Cardiac muscle cell (in vitro differentiated cells and primary cell): ENCODE results near the gene C2CD2L. TPM values are rescaled to one million over a fixed set of nuclear protein-coding genes. Genes with fewer than 3 reads are reported as not detected.

Experiments
- DNase-seq, 2 donors: peaks; one replicate each; pipeline versions ENCODE4 v3.0.0 to v3.0.0-alpha.2; 2010 to 2017; ENCODE audit warnings: low read depth in 1 of 2, low spot score in 1 of 2
- H3K27ac ChIP-seq: fragments of 200-600 bp; sonication (generic); 2 replicates; pipeline ENCODE4 v1.5.1; 2016
- H3K27me3 ChIP-seq: fragments of 200-600 bp; sonication (generic); 2 replicates; pipeline ENCODE4 v1.6.0; 2016; ENCODE audit warnings: control low read depth
- H3K36me3 ChIP-seq: fragments of 200-600 bp; sonication (generic); 2 replicates; pipeline ENCODE4 v1.5.1; 2016; ENCODE audit warnings: control low read depth
- H3K4me1 ChIP-seq: fragments of 200-600 bp; sonication (generic); 2 replicates; pipeline ENCODE4 v1.8.1; 2017; ENCODE audit warnings: low read depth, mild to moderate bottlenecking, mixed run types
- H3K4me3 ChIP-seq: fragments of 200-600 bp; sonication (generic); 2 replicates; pipeline ENCODE4 v1.5.1; 2016; ENCODE audit warnings: mild to moderate bottlenecking
- H3K9me3 ChIP-seq: fragments of 200-600 bp; sonication (generic); 2 replicates; pipeline ENCODE4 v1.5.1; 2017; ENCODE audit warnings: low read depth, mild to moderate bottlenecking, control low read depth
- polyA plus RNA-seq: library from polyadenylated mRNA; unstranded; fragments of >200 nt; fragmentation: Nextera tagmentation; extraction: Ambion mirVana; gene quantifications from 2 replicates; pipeline ENCODE4 v1.2.1, GENCODE V29; 2016
- total RNA-seq: library from RNA; depleted of rRNA; stranded (reverse); fragments of >200 nt; gene quantifications from 2 replicates; pipeline ENCODE4 v1.2.3, GENCODE V29; 2016
- TF ChIP-seq, protein P1 (sequence below): IDR thresholded peaks from 2 replicates; pipeline ENCODE4 v1.5.1; 2012; ENCODE audit warnings: low read depth, mild to moderate bottlenecking, low read length

The C2CD2L gene
- total and polyA plus RNA-seq, 2 experiments from 2014 or later = 11.1 to 16.4 TPM

GRCh38 chr11:119167933-119168332 lies 60.8 kb downstream of the C2CD2L start:
- Histone ChIP-seq H3K36me3 (no peaks in the 10 kb centered on the region), H3K27me3 (no peaks in the 10 kb centered on the region), H3K4me1 (peaks cover 5% of the 10 kb centered on the region), H3K27ac (no peak overlapping the region), H3K4me3 (no peak overlapping the region), H3K9me3 (no peaks in the 10 kb centered on the region)
- no peak for DNase-seq
- TF ChIP-seq, protein P1, sequence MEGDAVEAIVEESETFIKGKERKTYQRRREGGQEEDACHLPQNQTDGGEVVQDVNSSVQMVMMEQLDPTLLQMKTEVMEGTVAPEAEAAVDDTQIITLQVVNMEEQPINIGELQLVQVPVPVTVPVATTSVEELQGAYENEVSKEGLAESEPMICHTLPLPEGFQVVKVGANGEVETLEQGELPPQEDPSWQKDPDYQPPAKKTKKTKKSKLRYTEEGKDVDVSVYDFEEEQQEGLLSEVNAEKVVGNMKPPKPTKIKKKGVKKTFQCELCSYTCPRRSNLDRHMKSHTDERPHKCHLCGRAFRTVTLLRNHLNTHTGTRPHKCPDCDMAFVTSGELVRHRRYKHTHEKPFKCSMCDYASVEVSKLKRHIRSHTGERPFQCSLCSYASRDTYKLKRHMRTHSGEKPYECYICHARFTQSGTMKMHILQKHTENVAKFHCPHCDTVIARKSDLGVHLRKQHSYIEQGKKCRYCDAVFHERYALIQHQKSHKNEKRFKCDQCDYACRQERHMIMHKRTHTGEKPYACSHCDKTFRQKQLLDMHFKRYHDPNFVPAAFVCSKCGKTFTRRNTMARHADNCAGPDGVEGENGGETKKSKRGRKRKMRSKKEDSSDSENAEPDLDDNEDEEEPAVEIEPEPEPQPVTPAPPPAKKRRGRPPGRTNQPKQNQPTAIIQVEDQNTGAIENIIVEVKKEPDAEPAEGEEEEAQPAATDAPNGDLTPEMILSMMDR = no peak

Other genes with a start within 250 kb of the C2CD2L start
- gene CXCR5, start 223.5 kb upstream of the C2CD2L start, total RNA-seq = not detected in 2 replicates
- gene CXCR5, start 223.5 kb upstream of the C2CD2L start, polyA plus RNA-seq = not detected in 2 replicates
- 15.9 and 22.9 TPM in 2 replicates for gene BCL9L, start 181.4 kb upstream of the C2CD2L start, total RNA-seq
- gene BCL9L, start 181.4 kb upstream of the C2CD2L start, polyA plus RNA-seq = 10.0 and 11.2 TPM in 2 replicates
- 0.89 TPM in 1 of 2 replicates, not detected in the other for gene UPK2, start 151.0 kb upstream of the C2CD2L start, total RNA-seq
- gene UPK2, start 151.0 kb upstream of the C2CD2L start, polyA plus RNA-seq = 1.4 and 3.3 TPM in 2 replicates
- 0.42 TPM in 1 of 2 replicates, not detected in the other for gene FOXR1, start 135.6 kb upstream of the C2CD2L start, total RNA-seq
- gene FOXR1, start 135.6 kb upstream of the C2CD2L start, polyA plus RNA-seq = not detected in 2 replicates
- 26.6 and 78.2 TPM in 2 replicates for gene CENATAC, start 109.2 kb upstream of the C2CD2L start, total RNA-seq
- 25.2 and 27.0 TPM in 2 replicates for gene CENATAC, start 109.2 kb upstream of the C2CD2L start, polyA plus RNA-seq
- 837 and 1,038 TPM in 2 replicates for gene RPS25, start 89.0 kb upstream of the C2CD2L start, total RNA-seq
- 1,114 and 1,223 TPM in 2 replicates for gene RPS25, start 89.0 kb upstream of the C2CD2L start, polyA plus RNA-seq
- gene TRAPPC4, start 88.6 kb upstream of the C2CD2L start, total RNA-seq = 56.1 and 64.8 TPM in 2 replicates
- gene TRAPPC4, start 88.6 kb upstream of the C2CD2L start, polyA plus RNA-seq = 130 and 166 TPM in 2 replicates
- gene SLC37A4, start 76.5 kb upstream of the C2CD2L start, total RNA-seq = 38.7 and 41.4 TPM in 2 replicates
- gene SLC37A4, start 76.5 kb upstream of the C2CD2L start, polyA plus RNA-seq = 36.7 and 41.3 TPM in 2 replicates
- 103 and 187 TPM in 2 replicates for gene HYOU1, start 50.1 kb upstream of the C2CD2L start, total RNA-seq
- 65.5 and 125 TPM in 2 replicates for gene HYOU1, start 50.1 kb upstream of the C2CD2L start, polyA plus RNA-seq
- gene VPS11, start 39.5 kb upstream of the C2CD2L start, total RNA-seq = 22.1 and 34.1 TPM in 2 replicates
- gene VPS11, start 39.5 kb upstream of the C2CD2L start, polyA plus RNA-seq = 22.3 and 23.7 TPM in 2 replicates
- 9.6 and 17.2 TPM in 2 replicates for gene HMBS, start 22.5 kb upstream of the C2CD2L start, total RNA-seq
- 55.2 and 92.9 TPM in 2 replicates for gene HMBS, start 22.5 kb upstream of the C2CD2L start, polyA plus RNA-seq
- gene DPAGT1, start 5.5 kb upstream of the C2CD2L start, total RNA-seq = 31.4 and 36.0 TPM in 2 replicates
- gene DPAGT1, start 5.5 kb upstream of the C2CD2L start, polyA plus RNA-seq = 57.9 and 77.3 TPM in 2 replicates
- gene HINFP, start 14.2 kb downstream of the C2CD2L start, total RNA-seq = 21.6 and 28.2 TPM in 2 replicates
- 33.2 and 34.1 TPM in 2 replicates for gene HINFP, start 14.2 kb downstream of the C2CD2L start, polyA plus RNA-seq
- gene ABCG4, start 41.7 kb downstream of the C2CD2L start, total RNA-seq = 1.9 and 3.2 TPM in 2 replicates
- 2.4 and 5.6 TPM in 2 replicates for gene ABCG4, start 41.7 kb downstream of the C2CD2L start, polyA plus RNA-seq
- gene NLRX1, start 61.4 kb downstream of the C2CD2L start, total RNA-seq = 24.7 and 36.8 TPM in 2 replicates
- 16.1 and 25.5 TPM in 2 replicates for gene NLRX1, start 61.4 kb downstream of the C2CD2L start, polyA plus RNA-seq
- gene NHERF4, start 78.1 kb downstream of the C2CD2L start, total RNA-seq = 0.18 and 0.69 TPM in 2 replicates
- 0.17 and 0.29 TPM in 2 replicates for gene NHERF4, start 78.1 kb downstream of the C2CD2L start, polyA plus RNA-seq
- 10.3 and 18.3 TPM in 2 replicates for gene CBL, start 99.0 kb downstream of the C2CD2L start, total RNA-seq
- gene CBL, start 99.0 kb downstream of the C2CD2L start, polyA plus RNA-seq = 6.5 and 8.9 TPM in 2 replicates
- 32.5 and 49.3 TPM in 2 replicates for gene MCAM, start 209.8 kb downstream of the C2CD2L start, total RNA-seq
- 13.8 and 14.8 TPM in 2 replicates for gene MCAM, start 209.8 kb downstream of the C2CD2L start, polyA plus RNA-seq
- 7.3 and 18.6 TPM in 2 replicates for gene RNF26, start 227.2 kb downstream of the C2CD2L start, total RNA-seq
- gene RNF26, start 227.2 kb downstream of the C2CD2L start, polyA plus RNA-seq = 45.6 and 99.8 TPM in 2 replicates
- 3.4 and 8.0 TPM in 2 replicates for gene C1QTNF5, start 233.5 kb downstream of the C2CD2L start, total RNA-seq
- 5.8 and 10.4 TPM in 2 replicates for gene C1QTNF5, start 233.5 kb downstream of the C2CD2L start, polyA plus RNA-seq
- not detected in 2 replicates for gene MFRP, start 239.4 kb downstream of the C2CD2L start, total RNA-seq
- gene MFRP, start 239.4 kb downstream of the C2CD2L start, polyA plus RNA-seq = not detected in 2 replicates